Activated T-cell treated with anti-CD3 and anti-CD28 coated beads, Interleukin-2, amount 50 U/mL, for 4 hours (primary cell): ENCODE measurements around the gene COA1. TPM values are rescaled to one million over a fixed set of nuclear protein-coding genes. Genes with fewer than 3 reads are reported as not detected.
"Not testable (repeated sequence)": the region's sequence is repeated elsewhere in the genome, so short reads cannot be mapped to it uniquely, and the experiment has no call there.

Experiments
- ATAC-seq, 2 donors: fragments of 200-7000 bp; cut with Tn5 transposase; one replicate each; pipeline ENCODE4 v1.10.0; 2021
- DNase-seq: peaks from one replicate; pipeline ENCODE4 v3.0.0-alpha.2; 2020
- H3K27me3 Mint-ChIP-seq: one replicate; pipeline ENCODE4 v1.8.0; 2021; ENCODE audit warnings: low read depth, mixed read lengths
- H3K36me3 Mint-ChIP-seq: one replicate; pipeline ENCODE4 v1.8.0; 2022; ENCODE audit warnings: mixed read lengths; ENCODE audit not compliant: insufficient read depth
- H3K4me1 Mint-ChIP-seq: one replicate; pipeline ENCODE4 v1.8.0; 2021; ENCODE audit warnings: low read depth, mixed read lengths
- H3K4me3 Mint-ChIP-seq: one replicate; pipeline ENCODE4 v1.8.0; 2021; ENCODE audit warnings: mild to moderate bottlenecking, moderate library complexity, mixed read lengths
- H3K9me3 Mint-ChIP-seq: one replicate; pipeline ENCODE4 v1.8.0; 2021; ENCODE audit warnings: mixed read lengths
- total RNA-seq, 3 donors: library from RNA; stranded (reverse); gene quantifications; one replicate each; pipeline ENCODE4 v1.2.1, GENCODE V29; 2021

Gene COA1
- total RNA-seq, 3 donors from 2014 or later: 51.4 to 56.7 (median 51.5) TPM

- Mint-ChIP-seq H3K27me3 (no peaks in the 10 kb centered on the region), H3K36me3 (peaks cover 64% of the 10 kb centered on the region), H3K4me3 (no peak overlapping the region), H3K9me3 (no peaks in the 10 kb centered on the region), H3K4me1 (peaks cover 85% of the 10 kb centered on the region)
- DNase-seq (no peak), ATAC-seq (no peak)
Measured at GRCh38 chr7:43639858-43640491, 89.3 kb downstream of the COA1 start.

GRCh38 chr7:43637114-43637806, 92.1 kb downstream of the COA1 start:
- ATAC-seq: peak; percentile 60 to 61
- no peaks in the 10 kb centered on the region for H3K27me3 Mint-ChIP-seq
- peaks cover 81% of the 10 kb centered on the region for H3K4me1 Mint-ChIP-seq

DNA sequence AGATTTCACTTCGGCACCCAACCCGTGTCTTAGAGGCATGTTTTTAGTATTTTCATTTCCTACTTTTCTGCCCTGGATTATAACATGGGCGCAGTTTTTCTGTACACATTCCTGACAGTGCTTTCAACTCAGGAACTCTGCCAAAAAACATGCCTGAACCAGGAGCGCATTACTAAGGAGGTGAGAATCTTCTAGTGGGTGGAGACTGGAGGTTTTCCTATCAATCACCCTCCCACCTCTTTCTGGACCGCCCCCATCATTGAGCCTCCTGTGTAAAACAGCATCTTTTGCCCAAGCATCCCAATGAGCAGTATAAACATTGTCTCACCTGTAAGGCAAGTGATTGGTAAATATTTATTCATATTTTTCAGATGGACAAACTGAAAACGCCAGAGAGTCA, 93.2 kb downstream of the COA1 start:
- peaks cover 5% of the 10 kb centered on the region for H3K9me3 Mint-ChIP-seq
- DNase-seq (no peak), ATAC-seq (no peak)
- H3K36me3 Mint-ChIP-seq: peaks cover 72% of the 10 kb centered on the region
- H3K4me3 Mint-ChIP-seq: no peak overlapping the region
- no peaks in the 10 kb centered on the region for H3K27me3 Mint-ChIP-seq
- peaks cover 87% of the 10 kb centered on the region for H3K4me1 Mint-ChIP-seq

More at GRCh38 chr7:43637114-43637806, 92.1 kb downstream of the COA1 start:
- DNase-seq: no peak
- Mint-ChIP-seq H3K36me3 (peaks cover 62% of the 10 kb centered on the region), H3K9me3 (peaks cover 5% of the 10 kb centered on the region), H3K4me3 (peak overlapping the region; percentile 10)

GRCh38 chr7:43634384-43634783, 94.9 kb downstream of the COA1 start:
- H3K4me3 Mint-ChIP-seq: no peak overlapping the region

DNA sequence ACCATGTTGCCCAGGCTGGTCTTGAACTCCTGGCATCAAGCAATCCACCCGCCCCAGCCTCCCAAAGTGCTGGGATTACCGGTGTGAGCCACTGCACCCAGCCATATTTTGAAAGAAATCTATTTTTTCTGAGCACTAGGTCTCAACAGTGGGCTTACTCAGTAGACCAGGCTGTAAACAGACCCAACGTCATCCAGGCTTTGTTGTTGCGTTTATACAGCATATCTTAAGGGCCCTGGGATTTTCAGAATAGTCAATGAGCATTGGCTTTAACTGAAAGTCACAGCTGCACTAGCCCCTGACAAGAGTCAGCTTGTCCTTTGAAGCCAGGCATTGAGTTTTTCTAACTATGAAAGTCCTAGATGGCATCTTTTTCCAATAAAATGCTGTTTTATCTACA, 96.6 kb downstream of the COA1 start:
- Mint-ChIP-seq H3K4me1 (peaks cover 86% of the 10 kb centered on the region), H3K27me3 (no peaks in the 10 kb centered on the region), H3K4me3 (no peak overlapping the region), H3K9me3 (peaks cover 5% of the 10 kb centered on the region), H3K36me3 (peaks cover 76% of the 10 kb centered on the region)
- no peak for ATAC-seq
- no peak for DNase-seq

More at GRCh38 chr7:43634384-43634783, 94.9 kb downstream of the COA1 start:
- Mint-ChIP-seq H3K27me3 (no peaks in the 10 kb centered on the region), H3K9me3 (peaks cover 5% of the 10 kb centered on the region), H3K36me3 (peaks cover 69% of the 10 kb centered on the region), H3K4me1 (peaks cover 84% of the 10 kb centered on the region)
- DNase-seq: no peak
- ATAC-seq: no peak

DNA sequence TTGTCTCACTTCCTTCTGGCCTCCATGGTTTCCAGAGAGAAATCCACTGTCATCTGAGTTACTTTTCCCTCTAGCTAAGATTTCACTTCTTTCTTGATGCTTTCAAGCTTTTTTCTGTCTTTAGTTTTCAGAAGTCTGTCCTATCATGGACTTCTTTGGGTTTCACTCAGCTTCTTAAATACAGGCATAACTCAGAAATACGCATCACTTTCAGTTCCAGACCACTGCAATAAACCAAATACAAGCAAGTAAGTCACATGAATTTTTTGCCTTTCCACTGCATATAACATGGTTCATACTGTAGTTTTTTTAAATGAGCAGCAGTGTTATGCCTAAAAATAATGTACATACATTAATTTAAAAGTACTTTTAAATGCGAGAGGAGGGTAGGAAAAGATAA, 97.8 kb downstream of the COA1 start:
- no peak overlapping the region for H3K4me3 Mint-ChIP-seq
- peak; percentile 73 to 75 for ATAC-seq
- DNase-seq: no peak
- peaks cover 86% of the 10 kb centered on the region for H3K4me1 Mint-ChIP-seq
- peaks cover 71% of the 10 kb centered on the region for H3K36me3 Mint-ChIP-seq
- no peaks in the 10 kb centered on the region for H3K27me3 Mint-ChIP-seq
- peaks cover 5% of the 10 kb centered on the region for H3K9me3 Mint-ChIP-seq

DNA sequence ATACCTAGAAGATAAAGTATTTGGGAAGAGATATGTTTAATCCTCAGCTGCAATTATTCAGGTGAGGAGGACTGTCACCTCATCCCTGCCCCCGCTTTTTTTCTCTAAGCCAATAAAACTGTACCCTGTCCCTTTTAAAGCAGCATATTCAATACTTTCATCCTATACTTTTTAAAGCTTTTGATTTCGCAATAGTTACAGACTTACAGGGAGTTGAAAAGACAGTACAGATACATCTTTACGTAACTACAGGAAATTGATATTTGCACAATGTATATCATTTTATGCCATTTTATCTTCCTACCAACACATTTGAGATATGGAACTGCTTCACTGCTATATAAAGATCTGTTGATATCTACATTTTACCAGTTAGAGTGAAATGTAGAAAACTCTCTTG, 98.8 kb downstream of the COA1 start:
- Mint-ChIP-seq H3K4me3 (no peak overlapping the region), H3K27me3 (no peaks in the 10 kb centered on the region), H3K4me1 (peaks cover 87% of the 10 kb centered on the region), H3K36me3 (peaks cover 71% of the 10 kb centered on the region), H3K9me3 (peaks cover 5% of the 10 kb centered on the region)
- DNase-seq (no peak), ATAC-seq (no peak)

DNA sequence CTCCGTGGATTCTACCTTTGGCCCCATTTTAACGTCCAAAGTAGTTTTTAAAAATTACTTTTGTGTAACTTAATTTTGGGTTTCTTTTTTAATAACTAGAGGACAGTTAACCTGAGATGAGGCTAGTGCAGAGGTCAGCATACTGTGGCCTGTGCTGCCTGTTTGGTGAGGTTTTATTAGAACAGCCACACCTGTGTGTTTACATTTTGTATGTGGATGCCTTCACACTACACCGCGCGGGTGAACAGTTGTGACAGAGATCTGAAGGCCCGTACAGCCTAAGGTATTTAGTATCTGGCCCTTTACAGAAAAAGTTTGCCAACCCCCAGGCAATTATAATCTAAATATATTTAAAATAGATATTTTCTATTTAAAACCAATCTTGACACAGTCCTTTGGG, 99.5 kb downstream of the COA1 start:
- Mint-ChIP-seq H3K4me1 (peaks cover 88% of the 10 kb centered on the region), H3K27me3 (no peaks in the 10 kb centered on the region), H3K36me3 (peaks cover 71% of the 10 kb centered on the region), H3K4me3 (no peak overlapping the region), H3K9me3 (peaks cover 5% of the 10 kb centered on the region)
- DNase-seq (no peak), ATAC-seq (no peak)

DNA sequence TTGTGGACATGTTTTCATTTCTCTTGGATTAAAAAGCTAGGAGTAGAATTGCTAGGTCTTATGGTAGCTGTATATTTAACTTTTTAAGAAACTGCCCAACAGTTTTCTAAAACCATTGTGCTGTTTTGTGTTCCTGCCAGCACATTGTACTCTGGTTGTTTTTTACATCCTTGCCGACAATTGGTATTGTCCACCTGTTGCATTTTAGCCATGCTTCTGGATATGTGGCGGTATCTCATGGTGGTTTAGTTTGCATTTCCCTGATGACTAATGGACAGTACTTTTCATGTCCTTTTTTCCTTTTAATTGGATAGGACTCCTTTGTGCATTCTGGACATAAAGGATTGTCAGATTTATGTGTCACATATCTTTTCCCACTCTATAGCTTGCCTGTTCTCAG, 100.9 kb downstream of the COA1 start:
- H3K36me3 Mint-ChIP-seq: peaks cover 74% of the 10 kb centered on the region

GRCh38 chr7:43627798-43628197, 101.5 kb downstream of the COA1 start:
- DNase-seq, ATAC-seq, H3K4me3 Mint-ChIP-seq, H3K9me3 Mint-ChIP-seq, H3K27me3 Mint-ChIP-seq: not testable (repeated sequence)
- Mint-ChIP-seq H3K36me3 (peaks cover 70% of the 10 kb centered on the region), H3K4me1 (peaks cover 90% of the 10 kb centered on the region)

More for the DNA sequence above, 100.9 kb downstream of the COA1 start:
- Mint-ChIP-seq H3K27me3 (no peaks in the 10 kb centered on the region), H3K4me1 (peaks cover 91% of the 10 kb centered on the region), H3K9me3 (no peaks in the 10 kb centered on the region), H3K4me3 (no peak overlapping the region)
- ATAC-seq (no peak), DNase-seq (no peak)

DNA sequence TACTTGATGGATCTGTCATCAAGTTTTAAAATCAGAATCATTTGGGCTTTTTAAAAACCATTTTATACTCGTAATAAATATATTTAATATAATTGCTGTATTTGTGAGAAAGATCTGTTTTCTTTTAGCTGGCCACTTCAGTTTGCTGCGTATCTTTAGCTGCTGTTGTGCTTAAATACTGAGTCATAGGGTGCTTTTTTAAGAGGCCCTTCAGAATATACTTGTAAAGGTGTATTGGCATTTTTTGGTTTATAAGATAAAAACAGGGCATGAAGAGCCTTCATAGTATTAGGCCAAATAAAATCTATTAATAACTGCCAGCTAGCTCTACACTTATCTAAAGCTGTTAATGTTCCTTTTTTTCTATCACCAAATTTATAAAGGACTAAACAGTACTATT, 102.6 kb downstream of the COA1 start:
- ATAC-seq (no peak), DNase-seq (no peak)
- no peak overlapping the region for H3K4me3 Mint-ChIP-seq
- H3K36me3 Mint-ChIP-seq: peaks cover 65% of the 10 kb centered on the region
- no peaks in the 10 kb centered on the region for H3K27me3 Mint-ChIP-seq
- H3K9me3 Mint-ChIP-seq: no peaks in the 10 kb centered on the region
- peaks cover 90% of the 10 kb centered on the region for H3K4me1 Mint-ChIP-seq

- Mint-ChIP-seq H3K9me3 (no peaks in the 10 kb centered on the region), H3K27me3 (no peaks in the 10 kb centered on the region), H3K36me3 (peaks cover 64% of the 10 kb centered on the region), H3K4me3 (peak overlapping the region; percentile 6), H3K4me1 (peaks cover 90% of the 10 kb centered on the region)
- DNase-seq: no peak
- ATAC-seq: no peak
Measured at GRCh38 chr7:43625980-43626379, 103.3 kb downstream of the COA1 start.

- H3K4me1 Mint-ChIP-seq: peaks cover 89% of the 10 kb centered on the region
- H3K9me3 Mint-ChIP-seq: no peaks in the 10 kb centered on the region
- no peak for DNase-seq
- peak; percentile 42 to 46 for ATAC-seq
- no peaks in the 10 kb centered on the region for H3K27me3 Mint-ChIP-seq
- H3K36me3 Mint-ChIP-seq: peaks cover 63% of the 10 kb centered on the region
- no peak overlapping the region for H3K4me3 Mint-ChIP-seq
Measured at GRCh38 chr7:43625453-43625852, 103.9 kb downstream of the COA1 start.

GRCh38 chr7:43624156-43624555, 105.2 kb downstream of the COA1 start:
- Mint-ChIP-seq H3K27me3 (no peaks in the 10 kb centered on the region), H3K4me1 (peaks cover 80% of the 10 kb centered on the region), H3K9me3 (no peaks in the 10 kb centered on the region), H3K36me3 (peaks cover 57% of the 10 kb centered on the region), H3K4me3 (no peak overlapping the region)
- DNase-seq: no peak
- ATAC-seq: no peak
